Stimulated activated naive CD4-positive, alpha-beta T cell treated with Interleukin-2 at 50 U/mL for 16 hours (primary cell): ENCODE results near the gene PCED1B.
"Not testable (repeated sequence)": the region's sequence is repeated elsewhere in the genome, so short reads cannot be mapped to it uniquely, and the experiment has no call there.

Experiments used
- DNase-seq: peaks from one replicate; lab custom pipeline; 2025; lab: John Stamatoyannopoulos, UW

Gene PCED1B

GRCh38 chr12:47079468-47079980 lies at the start of gene PCED1B, which contains the start of gene AMIGO2:
Gene PCED1B, plus strand, starts transcription at chr12:47079621. Its CDS starts 155,443 bp downstream, at chr12:47235064.
Gene AMIGO2, minus strand, starts transcription at chr12:47079959. Its CDS starts 957 bp downstream, at chr12:47079002.
- peak; percentile 54 for DNase-seq

GRCh38 chr12:47029903-47030302 lies 49.5 kb upstream of the PCED1B start:
- no peak for DNase-seq

- DNase-seq = no peak
Measured at GRCh38 chr12:47032644-47033043, 46.8 kb upstream of the PCED1B start.

- DNase-seq = no peak
Measured at GRCh38 chr12:47033081-47033480, 46.3 kb upstream of the PCED1B start.

DNA sequence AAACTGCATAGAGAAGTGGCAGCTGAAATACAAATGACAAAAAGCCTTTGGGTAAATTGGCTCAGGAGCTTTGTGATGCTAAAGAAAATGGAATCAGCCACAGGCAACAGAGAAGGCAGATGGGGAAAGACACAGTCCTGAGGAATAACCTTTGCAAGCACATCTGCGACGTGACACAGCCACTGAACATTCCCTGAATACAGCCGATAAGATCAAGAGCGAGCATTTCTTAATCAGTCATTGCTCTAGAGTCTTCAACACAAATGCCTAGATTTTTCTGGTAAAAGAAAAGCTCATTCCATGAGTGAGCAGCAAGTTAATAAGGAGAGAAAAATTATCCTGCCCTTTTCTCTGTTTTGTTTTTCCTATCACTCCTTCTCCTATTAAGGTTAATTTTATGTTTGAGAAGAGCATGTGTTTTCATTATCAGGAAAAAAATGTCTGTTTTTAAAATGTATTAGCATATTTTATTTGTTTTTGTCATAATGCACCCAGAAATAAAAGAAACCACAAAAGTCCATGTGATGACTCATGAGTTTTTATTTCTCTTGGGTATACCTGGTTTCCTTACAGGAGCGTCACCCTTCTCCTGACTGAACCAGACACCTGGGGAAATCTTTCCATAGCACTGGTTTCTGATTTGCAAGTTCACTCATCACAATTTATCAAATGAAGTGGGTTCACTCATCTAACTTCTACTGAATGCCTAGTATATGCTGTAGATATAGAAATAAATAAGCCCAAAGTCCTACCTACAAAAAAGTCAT lies 45.4 kb upstream of the PCED1B start:
- no peak for DNase-seq

DNA sequence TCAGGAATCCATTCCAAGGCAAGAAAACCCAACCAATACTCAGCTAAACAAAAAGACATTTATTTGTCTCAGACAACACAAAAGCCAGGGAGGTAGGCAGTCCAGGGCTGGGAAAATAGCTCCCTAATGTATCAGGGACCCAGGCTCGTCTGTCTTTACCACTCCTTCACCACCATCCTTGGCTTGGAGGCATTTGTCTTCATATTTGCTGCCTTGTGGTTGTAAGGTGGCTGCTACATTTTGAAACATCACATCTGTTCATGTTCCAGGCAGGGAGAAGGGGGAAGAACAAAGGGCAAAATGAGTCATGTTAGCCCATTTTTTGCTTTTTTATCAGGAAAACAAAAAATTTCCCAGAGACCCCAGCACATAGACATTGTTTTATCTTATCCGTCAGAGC lies 44.8 kb upstream of the PCED1B start:
- DNase-seq = no peak

DNA sequence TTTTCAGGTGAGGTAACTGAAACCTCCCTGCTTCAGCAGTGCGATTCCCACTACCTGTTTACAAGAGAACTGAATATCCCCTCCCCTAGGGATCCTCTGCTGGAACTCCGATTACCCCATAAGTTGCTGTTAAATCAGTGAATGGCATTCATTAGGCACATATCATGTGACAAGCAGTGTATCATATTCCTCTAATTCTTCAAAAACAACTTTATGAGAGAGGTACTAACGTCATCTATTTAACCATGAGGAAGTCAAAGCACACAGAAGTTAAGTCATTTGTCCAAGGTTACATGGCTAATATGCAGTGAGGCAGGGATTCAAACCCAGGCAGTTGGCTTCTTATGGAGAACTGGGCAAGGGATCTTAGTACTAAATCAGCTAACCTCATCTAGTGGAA lies 43.9 kb upstream of the PCED1B start:
- no peak for DNase-seq

DNA sequence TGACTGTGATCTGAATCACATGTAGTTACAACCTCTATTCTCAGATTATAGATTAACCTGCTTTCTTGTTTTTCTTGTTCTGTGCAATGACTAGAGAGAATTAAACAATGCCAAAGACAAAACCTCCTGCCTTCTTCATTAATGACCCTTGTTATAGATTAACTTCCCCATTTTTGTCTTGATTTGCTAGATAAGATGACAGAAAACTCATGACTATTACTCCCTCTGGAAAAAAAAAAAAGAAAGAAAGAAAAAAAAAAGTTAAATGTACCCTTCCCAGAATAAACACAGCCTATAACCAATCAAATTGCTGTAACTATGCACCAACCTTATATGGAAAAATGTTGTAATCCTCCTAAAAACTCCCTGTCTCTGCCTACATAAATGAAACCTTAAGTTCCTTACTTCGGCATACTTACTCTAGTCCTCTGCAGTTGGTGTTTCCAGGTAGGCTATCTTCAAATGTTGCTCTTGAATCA lies 41.1 kb upstream of the PCED1B start:
- DNase-seq = no peak

DNA sequence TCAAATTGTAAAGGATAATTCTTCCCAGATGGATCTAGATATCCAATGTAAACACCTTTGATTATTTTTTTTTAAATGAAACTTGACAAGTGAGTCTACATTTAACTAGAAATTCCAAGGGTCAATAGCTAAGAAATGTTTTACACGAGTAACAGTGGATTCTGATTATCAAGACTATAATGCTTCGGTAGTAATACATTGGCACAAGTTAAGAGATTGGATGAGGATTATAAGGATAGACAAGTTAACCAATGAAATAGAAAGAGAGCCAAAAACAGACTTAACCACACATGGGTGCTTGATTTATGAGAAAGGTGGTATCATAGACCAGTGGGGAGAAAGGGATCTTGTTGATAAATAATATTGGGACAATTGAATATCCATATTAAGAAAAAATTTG lies 40.3 kb upstream of the PCED1B start:
- DNase-seq = no peak

DNA sequence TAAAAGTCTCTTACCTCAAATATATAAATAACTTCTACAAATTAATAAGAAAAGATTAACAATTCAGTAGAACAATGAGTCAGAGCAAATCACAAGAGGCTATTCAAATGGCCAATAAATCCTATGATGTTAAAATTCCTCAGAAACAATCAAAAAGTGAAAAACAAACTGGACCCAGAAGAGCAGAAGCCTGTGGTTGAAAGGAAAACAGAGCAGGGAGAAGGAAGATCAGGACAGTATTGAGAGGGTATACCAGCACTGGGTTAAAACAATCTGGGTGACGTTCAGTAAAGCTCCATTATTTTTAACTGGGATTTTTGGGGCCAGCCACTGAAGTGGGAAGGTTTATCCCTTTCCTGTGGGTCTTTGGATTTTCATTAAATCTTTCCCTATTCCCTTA lies 39.7 kb upstream of the PCED1B start:
- no peak for DNase-seq

GRCh38 chr12:47041327-47041726 lies 38.1 kb upstream of the PCED1B start:
- no peak for DNase-seq

GRCh38 chr12:47048541-47048940 lies 30.9 kb upstream of the PCED1B start:
- no peak for DNase-seq

DNA sequence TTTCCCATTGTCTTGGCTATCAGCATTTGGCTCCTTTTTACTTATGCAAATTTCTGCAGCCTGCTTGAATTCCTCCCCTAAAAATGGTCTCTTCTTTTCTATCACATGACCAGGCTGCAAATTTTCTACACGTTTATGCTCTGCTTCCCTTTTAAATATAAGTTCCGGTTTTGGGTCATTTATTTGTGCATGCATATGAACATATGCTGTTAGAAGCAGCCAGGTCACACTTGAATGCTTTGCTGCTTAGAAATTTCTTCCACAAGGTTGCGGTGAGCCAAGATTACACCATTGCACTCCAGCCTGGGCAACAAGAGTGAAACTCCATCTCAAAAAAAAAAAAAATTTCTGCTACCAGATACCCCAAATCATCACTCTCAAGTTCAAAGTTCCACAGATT lies 28.1 kb upstream of the PCED1B start:
- DNase-seq = not testable (repeated sequence)

GRCh38 chr12:47052274-47052673 lies 27.1 kb upstream of the PCED1B start:
- no peak for DNase-seq

- no peak for DNase-seq
Measured at GRCh38 chr12:47053961-47054360, 25.5 kb upstream of the PCED1B start.

GRCh38 chr12:47054659-47055058 lies 24.8 kb upstream of the PCED1B start:
- no peak for DNase-seq

DNA sequence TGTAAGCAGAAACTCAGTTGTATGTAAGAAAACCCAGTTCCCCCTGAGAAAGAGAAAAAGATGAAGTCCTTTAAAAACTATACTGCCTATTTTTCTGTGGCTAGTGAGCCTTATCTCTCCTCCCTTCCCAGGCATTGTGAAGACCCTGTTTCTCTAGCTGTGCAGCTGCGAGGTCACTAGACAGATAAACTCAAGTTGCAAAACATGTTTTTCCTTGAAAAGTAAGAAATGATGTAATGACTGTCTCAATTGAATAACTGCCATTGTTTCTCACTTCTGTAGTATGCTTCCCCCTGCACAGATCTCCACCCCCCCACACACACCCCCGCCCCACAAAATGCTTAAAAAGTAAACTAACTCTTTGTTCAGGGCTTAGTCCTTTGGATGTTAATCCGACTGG lies 23.6 kb upstream of the PCED1B start:
- DNase-seq = not testable (repeated sequence)

DNA sequence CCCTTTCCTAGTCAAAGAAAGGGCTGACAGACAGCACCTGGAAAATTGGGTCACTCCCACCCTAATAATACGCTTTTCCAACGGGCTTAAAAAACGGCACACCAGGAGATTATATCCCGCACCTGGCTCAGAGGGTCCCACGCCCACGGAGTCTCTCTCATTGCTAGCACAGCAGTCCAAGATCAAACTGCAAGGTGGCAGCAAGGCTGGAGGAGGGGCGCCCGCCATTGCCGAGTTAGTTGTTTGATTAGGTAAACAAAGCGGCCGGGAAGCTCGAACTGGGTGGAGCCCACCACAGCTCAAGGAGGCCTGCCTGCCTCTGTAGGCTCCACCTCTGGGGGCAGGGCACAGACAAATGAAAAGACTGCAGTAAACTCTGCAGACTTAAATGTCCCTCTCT lies 22.5 kb upstream of the PCED1B start:
- not testable (repeated sequence) for DNase-seq

GRCh38 chr12:47058640-47059039 lies 20.8 kb upstream of the PCED1B start:
- not testable (repeated sequence) for DNase-seq

DNA sequence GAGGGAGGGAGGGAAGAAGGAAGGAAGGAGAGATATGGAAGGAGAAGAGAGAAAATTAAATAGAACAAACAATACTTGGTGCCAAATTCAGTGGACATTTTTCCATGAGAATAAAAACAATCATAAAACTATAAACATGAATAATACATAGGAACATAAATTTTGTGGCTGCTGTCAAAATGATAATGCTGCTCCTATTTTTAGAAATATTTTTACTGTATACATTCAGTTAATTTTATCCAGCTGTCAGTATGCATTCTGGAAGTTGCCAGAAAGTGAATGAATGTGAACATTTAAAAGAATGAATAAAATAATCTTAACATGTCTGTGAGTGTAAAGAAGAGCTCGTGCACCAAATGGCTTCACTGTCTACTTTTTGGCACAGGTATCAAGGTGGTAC lies 13.9 kb upstream of the PCED1B start:
- no peak for DNase-seq

GRCh38 chr12:47066278-47067025 lies 13.0 kb upstream of the PCED1B start:
- no peak for DNase-seq

GRCh38 chr12:47067176-47067575 lies 12.2 kb upstream of the PCED1B start:
- no peak for DNase-seq
